Ectodermal cell (in vitro differentiated cells): ENCODE measurements around the gene RAB32.

ENCODE experiments used
- H3K27ac ChIP-seq: 2 replicates; pipeline ENCODE4 v1.7.0; 2013; ENCODE audit warnings: mild to moderate bottlenecking, low read depth, low read length; ENCODE audit not compliant: insufficient read depth, poor library complexity, severe bottlenecking
- H3K27me3 ChIP-seq: 2 replicates; pipeline ENCODE4 v1.7.0; 2013; ENCODE audit warnings: mild to moderate bottlenecking, low read length; ENCODE audit not compliant: insufficient read depth, control insufficient read depth, poor library complexity, severe bottlenecking
- H3K36me3 ChIP-seq: one replicate; pipeline ENCODE4 v1.7.0; 2013; ENCODE audit warnings: low read length; ENCODE audit not compliant: control insufficient read depth, insufficient read depth
- H3K4me1 ChIP-seq: one replicate; pipeline ENCODE4 v1.7.0; 2013; ENCODE audit warnings: low read length; ENCODE audit not compliant: control insufficient read depth, insufficient read depth
- H3K4me3 ChIP-seq: 2 replicates; pipeline ENCODE4 v1.7.0; 2013; ENCODE audit warnings: low read depth, low read length, control low read depth; ENCODE audit not compliant: insufficient read depth
- H3K9me3 ChIP-seq: 2 replicates; pipeline ENCODE4 v1.7.0; 2013; ENCODE audit warnings: mild to moderate bottlenecking, low read length, moderate library complexity; ENCODE audit not compliant: control insufficient read depth
- WGBS, 2 experiments: methylation state at CpG; one replicate each; pipeline ENCODE4 v1.1.7; 2013; ENCODE audit warnings: missing lambda C conversion rate in 2 of 2; 5-methylcytosine and 5-hydroxymethylcytosine counted together

Gene RAB32

DNA sequence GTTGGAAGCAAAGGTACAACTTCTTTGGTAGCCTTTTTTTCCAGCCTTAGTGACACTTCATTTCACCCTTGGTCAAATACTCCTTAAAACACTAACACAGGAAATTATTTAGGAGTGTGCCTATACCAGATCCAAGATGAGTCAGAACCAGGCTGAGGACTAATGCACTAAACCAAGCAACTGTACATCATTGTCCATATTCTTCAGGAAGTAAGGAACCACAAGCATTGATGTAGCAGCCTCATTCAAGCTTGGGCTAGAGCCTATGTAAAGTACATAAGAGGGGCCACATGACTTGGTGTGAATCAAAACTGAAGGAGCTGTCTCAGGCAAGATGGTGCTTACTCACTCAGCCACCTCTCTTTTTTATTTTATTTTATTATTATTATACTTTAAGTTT is 34.4 kb downstream of the RAB32 start:
- Histone ChIP-seq H3K27me3 (no peaks in the 10 kb centered on the region), H3K9me3 (no peaks in the 10 kb centered on the region), H3K36me3 (no peaks in the 10 kb centered on the region), H3K4me1 (no peaks in the 10 kb centered on the region), H3K4me3 (no peak overlapping the region), H3K27ac (no peak overlapping the region)

DNA sequence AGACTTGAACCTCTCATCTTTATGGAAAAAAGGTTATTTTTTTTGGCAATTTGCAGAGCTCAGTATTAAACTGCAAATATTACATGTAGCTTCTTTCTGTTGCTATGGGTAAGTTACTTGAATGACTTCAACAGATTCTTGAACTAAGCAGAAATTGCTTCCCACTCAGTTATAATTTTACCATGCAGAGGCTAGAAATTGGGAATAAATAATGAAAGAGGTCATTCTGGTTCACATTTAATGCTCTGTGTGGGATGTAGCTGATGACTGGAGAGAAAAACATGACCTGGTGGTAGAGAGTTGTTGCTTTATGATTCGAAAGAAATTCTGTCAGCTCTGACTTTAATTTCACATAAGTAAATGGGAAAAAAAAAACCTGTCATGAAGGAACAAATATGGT is 38.3 kb downstream of the RAB32 start:
- WGBS, 2 experiments, result 89 to 100% methylated on average over 1 of the region's 1 CpG

DNA sequence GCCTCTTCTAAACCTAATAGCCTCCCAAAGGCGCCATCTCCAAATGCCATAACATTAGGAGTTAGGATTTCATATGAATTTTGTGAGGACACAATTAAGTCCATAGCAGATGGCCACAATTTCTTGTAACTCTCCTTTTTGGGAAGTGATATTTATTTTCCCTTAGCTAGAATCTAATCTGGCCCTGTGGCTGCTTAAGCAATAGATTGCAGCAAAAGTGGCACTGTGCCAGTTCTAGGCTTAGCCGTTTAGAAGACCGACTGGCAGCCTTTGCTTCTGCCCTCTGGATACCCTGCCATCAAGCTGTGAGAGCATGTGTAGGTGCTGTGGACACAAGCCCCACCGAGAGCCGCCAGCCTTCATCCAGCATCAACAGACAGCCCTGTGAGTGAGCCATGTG is 39.2 kb downstream of the RAB32 start:
- WGBS, 2 experiments, result 90 to 94% methylated on average over 4 to 5 of the region's 5 CpGs
- Histone ChIP-seq H3K4me1 (no peaks in the 10 kb centered on the region), H3K27ac (no peak overlapping the region), H3K36me3 (no peaks in the 10 kb centered on the region), H3K4me3 (no peak overlapping the region), H3K9me3 (no peaks in the 10 kb centered on the region), H3K27me3 (no peaks in the 10 kb centered on the region)

More for the DNA sequence above, 38.3 kb downstream of the RAB32 start:
- no peak overlapping the region for H3K4me3 ChIP-seq
- no peaks in the 10 kb centered on the region for H3K9me3 ChIP-seq
- H3K27me3 ChIP-seq, result no peaks in the 10 kb centered on the region
- no peaks in the 10 kb centered on the region for H3K36me3 ChIP-seq
- H3K27ac ChIP-seq, result no peak overlapping the region
- no peaks in the 10 kb centered on the region for H3K4me1 ChIP-seq

DNA sequence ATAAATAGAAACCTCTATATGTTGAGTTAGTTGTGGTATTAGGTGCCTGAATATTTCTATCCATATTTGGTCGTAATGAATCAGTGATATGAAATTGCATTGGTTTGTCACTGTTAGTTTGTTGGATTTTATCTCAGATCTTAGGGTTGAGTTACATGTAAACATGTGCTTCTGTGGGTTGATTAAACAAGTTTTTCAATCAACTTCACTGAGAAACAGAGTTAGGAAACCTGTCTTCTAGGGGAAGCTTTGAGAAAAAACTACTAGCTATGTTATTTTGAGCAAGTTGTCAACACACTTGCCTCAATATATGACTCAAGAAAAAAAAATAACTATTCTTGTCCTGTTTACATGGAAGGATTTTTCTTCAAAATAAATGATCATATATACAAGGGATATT is 40.3 kb downstream of the RAB32 start:
- H3K4me1 ChIP-seq, result no peaks in the 10 kb centered on the region
- no peaks in the 10 kb centered on the region for H3K27me3 ChIP-seq
- H3K4me3 ChIP-seq, result no peak overlapping the region
- H3K36me3 ChIP-seq, result no peaks in the 10 kb centered on the region
- 83 to 96% methylated on average over 1 of the region's 1 CpG for WGBS, 2 experiments
- no peak overlapping the region for H3K27ac ChIP-seq
- no peaks in the 10 kb centered on the region for H3K9me3 ChIP-seq

DNA sequence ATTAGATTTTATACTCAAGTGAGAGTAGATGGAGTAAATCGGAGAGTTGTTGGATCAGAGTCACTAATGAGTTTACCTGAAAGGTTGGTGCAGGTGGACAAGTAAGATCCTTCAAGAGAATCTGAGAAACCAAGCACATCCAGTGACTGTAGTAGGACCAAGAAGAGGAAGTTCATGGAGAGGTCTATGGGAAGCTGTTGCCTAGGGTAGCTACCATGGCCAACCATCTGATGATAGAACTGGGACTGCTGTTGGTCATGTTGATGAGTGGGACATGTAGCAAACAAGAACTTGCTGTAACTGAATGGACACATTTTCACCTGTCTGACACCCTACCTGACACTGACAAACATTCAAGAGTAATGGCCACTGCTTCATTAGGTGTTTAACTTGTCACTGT is 43.8 kb downstream of the RAB32 start:
- Histone ChIP-seq H3K4me1 (no peaks in the 10 kb centered on the region), H3K36me3 (no peaks in the 10 kb centered on the region), H3K27me3 (no peaks in the 10 kb centered on the region), H3K27ac (no peak overlapping the region), H3K9me3 (no peaks in the 10 kb centered on the region), H3K4me3 (no peak overlapping the region)
- WGBS, 2 experiments, result no CpG with 5 or more reads among the region's 1 CpG

DNA sequence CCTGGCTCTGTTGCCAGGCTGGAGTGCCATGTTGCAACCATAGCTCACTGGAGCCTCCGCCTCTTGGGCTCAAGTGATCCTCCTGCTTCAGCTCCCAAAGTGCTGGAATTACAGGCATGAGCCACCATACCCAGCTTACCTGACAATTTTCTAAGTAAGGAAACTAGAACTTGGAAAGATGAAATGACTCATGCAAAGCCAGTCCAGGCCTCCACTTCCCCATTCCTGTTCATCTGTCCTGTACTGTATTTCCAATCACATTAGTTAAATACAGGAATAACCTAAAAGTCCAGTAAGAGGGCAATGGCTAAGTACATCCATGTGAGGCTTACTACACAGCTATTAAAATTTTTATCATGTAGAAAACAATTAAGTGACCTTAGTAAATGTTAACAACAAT is 46.9 kb downstream of the RAB32 start:
- no peaks in the 10 kb centered on the region for H3K4me1 ChIP-seq
- no peak overlapping the region for H3K4me3 ChIP-seq
- no peak overlapping the region for H3K27ac ChIP-seq
- WGBS, 2 experiments, result 92 to 95% methylated on average over 1 of the region's 1 CpG
- no peaks in the 10 kb centered on the region for H3K36me3 ChIP-seq
- H3K9me3 ChIP-seq, result no peaks in the 10 kb centered on the region
- H3K27me3 ChIP-seq, result no peaks in the 10 kb centered on the region

DNA sequence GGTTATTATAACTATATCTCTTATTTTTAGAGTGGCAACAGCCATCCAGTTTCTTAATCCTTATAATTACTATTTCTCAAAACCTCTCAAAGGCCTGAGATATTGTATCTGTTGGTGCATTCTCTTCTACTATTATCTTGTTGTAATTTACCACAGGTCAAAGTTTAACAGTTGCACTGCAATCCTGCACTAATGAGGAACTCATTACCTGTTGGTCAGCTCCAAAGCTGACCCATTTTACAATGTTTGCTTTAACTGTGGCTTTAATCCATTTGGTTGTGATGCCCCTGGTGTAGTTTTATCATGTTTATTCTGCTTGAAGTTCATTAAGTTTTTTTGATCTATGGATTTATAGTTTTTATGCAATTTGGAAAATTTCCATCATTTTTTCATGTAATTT is 48.8 kb downstream of the RAB32 start:
- H3K27ac ChIP-seq, result no peak overlapping the region
- no peaks in the 10 kb centered on the region for H3K4me1 ChIP-seq
- no peaks in the 10 kb centered on the region for H3K27me3 ChIP-seq
- no peak overlapping the region for H3K4me3 ChIP-seq
- H3K9me3 ChIP-seq, result no peaks in the 10 kb centered on the region
- H3K36me3 ChIP-seq, result no peaks in the 10 kb centered on the region

DNA sequence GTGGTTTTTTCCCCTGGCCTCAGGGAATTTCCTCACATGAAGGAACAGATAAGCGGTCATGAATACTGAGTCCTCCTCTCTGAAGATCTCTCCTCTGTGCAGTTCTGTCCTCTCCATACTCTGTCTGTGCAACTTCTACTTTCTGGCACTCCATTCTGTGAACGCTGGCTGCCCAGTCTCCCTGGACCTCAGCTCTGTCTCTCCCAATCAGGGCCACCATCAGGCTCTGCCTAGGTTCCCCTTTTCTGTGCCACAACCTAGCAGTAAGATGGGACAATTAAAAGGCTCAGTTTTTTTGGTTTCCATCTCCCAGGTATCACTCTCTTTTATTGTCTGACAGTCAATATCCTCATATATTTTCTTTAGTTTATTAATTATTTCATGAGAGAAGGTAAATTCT is 50.4 kb downstream of the RAB32 start:
- H3K9me3 ChIP-seq, result no peaks in the 10 kb centered on the region

DNA sequence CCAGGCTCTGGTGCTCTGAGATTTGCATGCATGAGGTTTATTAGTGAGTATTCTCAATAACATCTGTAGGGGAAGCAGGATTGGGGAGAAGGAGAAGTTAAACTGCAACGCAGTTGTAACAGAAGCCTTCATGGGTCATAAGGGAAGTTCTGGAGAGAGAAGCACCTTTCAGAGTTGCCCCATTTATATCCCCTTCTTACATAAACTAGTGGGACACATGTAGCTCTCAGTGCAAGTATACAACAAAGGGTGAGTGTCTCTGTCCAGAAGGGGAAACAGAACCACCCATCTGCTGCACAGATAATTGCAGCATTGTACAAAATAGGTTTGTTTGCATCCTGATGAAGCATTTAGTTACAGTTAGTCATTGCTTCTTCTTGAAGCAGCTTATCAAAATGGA is 50.9 kb downstream of the RAB32 start:
- 86 to 100% methylated on average over 1 of the region's 1 CpG for WGBS, 2 experiments

More for the DNA sequence above, 50.4 kb downstream of the RAB32 start:
- Histone ChIP-seq H3K27me3 (peaks cover under 1% of the 10 kb centered on the region), H3K36me3 (no peaks in the 10 kb centered on the region), H3K27ac (no peak overlapping the region), H3K4me3 (no peak overlapping the region), H3K4me1 (no peaks in the 10 kb centered on the region)
- WGBS, 2 experiments, result 92 to 94% methylated on average over 2 of the region's 2 CpGs

DNA sequence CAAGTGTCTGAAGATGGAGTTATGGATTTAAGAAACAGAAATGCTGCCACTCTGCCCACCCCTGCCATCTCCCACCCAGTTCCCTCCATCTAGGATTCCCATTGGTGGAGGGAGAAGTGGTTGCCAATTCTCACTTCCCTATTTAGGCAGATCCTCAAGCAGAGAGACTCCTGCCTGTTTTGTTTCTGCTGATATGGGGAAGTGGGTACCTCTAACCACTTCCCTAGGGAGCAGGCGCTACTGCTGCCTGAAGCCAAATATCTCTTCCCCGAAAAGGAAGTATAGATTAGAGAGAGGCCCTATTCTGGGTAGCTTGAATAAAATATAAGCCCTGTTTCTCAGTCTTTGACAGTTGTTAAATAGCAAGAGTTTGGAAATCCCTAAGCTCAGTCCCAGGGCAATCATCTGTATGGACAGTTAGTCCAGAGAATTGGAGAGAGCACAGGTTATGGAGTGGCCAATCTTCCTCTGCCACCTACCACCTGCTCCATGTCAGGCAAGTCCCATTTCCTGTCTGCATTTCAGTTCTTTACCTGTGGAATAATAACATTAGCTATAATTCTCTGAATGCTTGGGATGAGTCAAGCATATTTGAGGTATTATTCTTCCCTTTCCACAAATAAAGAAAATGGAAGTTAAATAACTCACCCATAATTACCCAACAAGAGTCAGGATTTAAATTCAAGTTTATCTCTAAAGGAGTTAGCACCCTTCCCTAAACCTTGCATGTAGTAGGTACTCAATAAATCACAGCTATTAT is 52.5 kb downstream of the RAB32 start:
- no peaks in the 10 kb centered on the region for H3K9me3 ChIP-seq
- WGBS, 2 experiments, result 95 to 98% methylated on average over 2 of the region's 2 CpGs

More for the DNA sequence above, 50.9 kb downstream of the RAB32 start:
- no peak overlapping the region for H3K4me3 ChIP-seq
- no peaks in the 10 kb centered on the region for H3K9me3 ChIP-seq
- H3K27ac ChIP-seq, result no peak overlapping the region
- H3K27me3 ChIP-seq, result peaks cover 4% of the 10 kb centered on the region
- no peaks in the 10 kb centered on the region for H3K36me3 ChIP-seq
- H3K4me1 ChIP-seq, result no peaks in the 10 kb centered on the region

More for the DNA sequence above, 52.5 kb downstream of the RAB32 start:
- peaks cover 4% of the 10 kb centered on the region for H3K27me3 ChIP-seq
- H3K4me1 ChIP-seq, result no peaks in the 10 kb centered on the region
- H3K4me3 ChIP-seq, result no peak overlapping the region
- no peaks in the 10 kb centered on the region for H3K36me3 ChIP-seq
- no peak overlapping the region for H3K27ac ChIP-seq
